RWPE1 (cell line): ENCODE measurements around the gene TNNI3K.

Experiments
- CTCF ChIA-PET: fragments of 350-600 bp; sonication (Branson Sonifier 250); formaldehyde crosslinking; extraction: SDS; loops from one replicate; lab custom pipeline; 2021; lab: Yijun Ruan, JAX
- POLR2A ChIA-PET: fragments of 400-600 bp; formaldehyde crosslinking; extraction: SDS; loops from one replicate; lab custom pipeline; 2020; ENCODE audit warnings: antibody characterized with exemption; ENCODE audit not compliant: low non-redundant PET; lab: Yijun Ruan, JAX
- DNase-seq: peaks from one replicate; pipeline ENCODE4 v3.0.0; 2012; ENCODE audit warnings: low spot score
- H3K27ac ChIP-seq: fragments of 450-650 bp; 2 replicates; pipeline ENCODE4 v1.5.1; 2017
- TF ChIP-seq, protein P1 (sequence below): fragments of 450-650 bp; conservative IDR thresholded peaks from 2 replicates; pipeline ENCODE4 v1.5.1; 2017; ENCODE audit warnings: low read depth, mild to moderate bottlenecking

Gene TNNI3K

DNA sequence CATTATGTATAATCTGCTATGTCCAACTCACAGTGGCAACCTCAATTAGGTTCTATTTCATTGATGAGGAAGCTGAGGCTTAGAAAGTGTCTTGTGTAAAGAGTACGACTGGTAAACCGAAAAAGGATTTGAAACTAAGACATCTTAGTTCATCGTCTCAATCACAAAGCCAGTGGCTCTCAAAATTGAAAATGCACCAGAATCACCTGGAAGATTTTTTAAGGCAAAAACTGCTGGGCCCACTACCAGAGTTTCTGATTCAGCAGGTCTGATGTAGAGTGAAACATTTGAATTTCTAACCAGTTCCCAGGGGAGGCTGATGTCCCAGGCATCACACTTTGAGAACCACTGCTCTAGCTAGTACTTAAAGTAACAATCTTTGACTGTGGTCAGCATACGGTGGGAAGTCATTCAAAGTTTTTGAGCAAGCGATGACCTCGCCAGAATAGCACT lies 282.4 kb downstream of the TNNI3K start:
- no peak for DNase-seq
- no peak overlapping the region for H3K27ac ChIP-seq
- POLR2A ChIA-PET: no interaction called here
- CTCF ChIA-PET: no interaction called here
- TF ChIP-seq, protein P1, sequence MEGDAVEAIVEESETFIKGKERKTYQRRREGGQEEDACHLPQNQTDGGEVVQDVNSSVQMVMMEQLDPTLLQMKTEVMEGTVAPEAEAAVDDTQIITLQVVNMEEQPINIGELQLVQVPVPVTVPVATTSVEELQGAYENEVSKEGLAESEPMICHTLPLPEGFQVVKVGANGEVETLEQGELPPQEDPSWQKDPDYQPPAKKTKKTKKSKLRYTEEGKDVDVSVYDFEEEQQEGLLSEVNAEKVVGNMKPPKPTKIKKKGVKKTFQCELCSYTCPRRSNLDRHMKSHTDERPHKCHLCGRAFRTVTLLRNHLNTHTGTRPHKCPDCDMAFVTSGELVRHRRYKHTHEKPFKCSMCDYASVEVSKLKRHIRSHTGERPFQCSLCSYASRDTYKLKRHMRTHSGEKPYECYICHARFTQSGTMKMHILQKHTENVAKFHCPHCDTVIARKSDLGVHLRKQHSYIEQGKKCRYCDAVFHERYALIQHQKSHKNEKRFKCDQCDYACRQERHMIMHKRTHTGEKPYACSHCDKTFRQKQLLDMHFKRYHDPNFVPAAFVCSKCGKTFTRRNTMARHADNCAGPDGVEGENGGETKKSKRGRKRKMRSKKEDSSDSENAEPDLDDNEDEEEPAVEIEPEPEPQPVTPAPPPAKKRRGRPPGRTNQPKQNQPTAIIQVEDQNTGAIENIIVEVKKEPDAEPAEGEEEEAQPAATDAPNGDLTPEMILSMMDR: no peak

DNA sequence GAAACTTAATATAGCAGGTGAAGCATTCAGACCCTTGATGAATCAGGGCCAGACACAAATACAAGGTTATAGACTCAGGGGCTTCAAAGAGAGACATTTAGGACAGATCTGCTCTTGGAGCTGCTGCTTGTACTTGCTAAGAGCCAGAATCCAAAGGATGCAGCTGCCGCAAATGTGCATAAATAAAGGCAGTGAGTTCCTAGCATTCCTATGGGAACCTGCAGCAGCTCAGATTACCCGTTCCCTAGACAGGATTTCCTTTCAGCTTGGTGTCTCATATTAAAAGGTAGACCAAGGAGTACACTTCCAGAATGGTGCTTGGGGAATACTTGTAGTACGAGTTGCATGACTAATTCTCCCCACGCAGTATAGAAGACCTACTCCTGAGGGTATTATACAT lies 287.0 kb downstream of the TNNI3K start:
- no peak overlapping the region for H3K27ac ChIP-seq
- CTCF ChIA-PET: no interaction called here
- POLR2A ChIA-PET: no interaction called here
- TF ChIP-seq, protein P1: no peak
- no peak for DNase-seq

DNA sequence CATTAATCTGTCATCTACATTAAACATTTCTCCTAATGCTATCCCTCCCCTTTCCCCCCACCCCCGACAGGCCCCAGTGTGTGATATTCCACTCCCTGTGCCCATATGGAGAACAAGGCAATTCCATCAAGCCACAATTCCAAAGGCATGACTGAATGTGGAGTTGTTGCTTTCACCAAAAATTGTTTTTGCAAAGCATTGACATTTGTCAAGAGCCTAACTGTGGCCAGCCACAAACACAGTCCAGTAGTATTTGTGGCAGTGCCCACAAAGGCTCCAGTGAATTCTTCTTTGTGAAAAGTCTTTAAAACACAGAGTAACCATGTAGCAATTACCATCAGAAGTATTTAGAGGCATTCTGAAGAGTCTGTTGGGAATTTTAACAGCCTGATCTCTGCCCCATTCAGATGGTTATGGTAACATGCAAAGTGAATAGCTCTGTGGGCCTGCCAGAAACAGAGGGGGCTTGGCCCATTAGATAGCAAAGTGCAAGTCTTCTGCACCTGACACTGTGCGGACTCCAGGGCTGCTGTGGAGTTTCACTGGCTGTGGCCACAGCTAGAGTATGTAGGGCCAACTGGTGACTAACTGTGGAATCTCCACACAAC lies 288.8 kb downstream of the TNNI3K start:
- H3K27ac ChIP-seq: no peak overlapping the region
- POLR2A ChIA-PET: no interaction called here
- DNase-seq: no peak
- TF ChIP-seq, protein P1: no peak
- CTCF ChIA-PET: no interaction called here

DNA sequence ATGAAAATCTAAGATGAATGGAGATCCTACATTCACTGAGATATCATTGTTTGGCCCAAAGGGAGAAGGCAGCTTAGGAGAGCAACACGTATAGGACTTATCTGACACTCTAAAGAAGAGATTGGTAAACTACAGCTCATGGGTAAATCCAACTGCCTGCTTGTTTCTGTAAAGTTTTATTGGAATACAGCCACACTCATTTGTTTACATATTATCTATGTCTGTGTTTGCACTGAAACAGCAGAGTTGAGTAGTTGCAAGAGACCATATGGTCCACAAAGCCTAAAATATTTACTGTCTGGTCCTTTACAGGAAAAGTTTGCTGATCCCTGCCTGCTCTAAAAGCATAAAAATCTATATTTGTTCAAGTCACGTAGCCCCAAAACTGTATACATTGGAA lies 291.5 kb downstream of the TNNI3K start:
- ChIA-PET POLR2A (no interaction called here), CTCF (no interaction called here)
- no peak overlapping the region for H3K27ac ChIP-seq
- TF ChIP-seq, protein P1: no peak
- no peak for DNase-seq

DNA sequence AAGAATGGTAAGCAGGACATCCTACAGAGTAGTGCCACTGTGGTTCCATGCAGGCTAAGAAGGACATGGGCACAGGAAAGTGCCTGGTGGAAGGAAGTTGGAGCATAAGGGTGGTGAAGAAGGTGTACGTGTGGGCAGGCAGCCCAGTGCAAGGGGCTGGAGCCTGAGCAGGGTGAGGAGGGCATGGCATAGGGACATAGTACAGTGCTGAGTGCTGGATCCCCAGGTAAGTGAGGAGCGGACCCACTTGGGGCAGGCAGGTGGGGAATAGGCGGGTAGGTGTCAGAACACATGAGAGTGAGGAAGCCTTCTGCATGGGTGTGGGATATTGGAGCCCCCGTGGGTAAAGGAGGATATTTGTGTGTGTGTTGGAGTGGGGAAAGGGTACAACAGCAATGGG lies 292.9 kb downstream of the TNNI3K start:
- ChIA-PET POLR2A (no interaction called here), CTCF (no interaction called here)
- no peak overlapping the region for H3K27ac ChIP-seq
- no peak for DNase-seq
- TF ChIP-seq, protein P1: no peak

DNA sequence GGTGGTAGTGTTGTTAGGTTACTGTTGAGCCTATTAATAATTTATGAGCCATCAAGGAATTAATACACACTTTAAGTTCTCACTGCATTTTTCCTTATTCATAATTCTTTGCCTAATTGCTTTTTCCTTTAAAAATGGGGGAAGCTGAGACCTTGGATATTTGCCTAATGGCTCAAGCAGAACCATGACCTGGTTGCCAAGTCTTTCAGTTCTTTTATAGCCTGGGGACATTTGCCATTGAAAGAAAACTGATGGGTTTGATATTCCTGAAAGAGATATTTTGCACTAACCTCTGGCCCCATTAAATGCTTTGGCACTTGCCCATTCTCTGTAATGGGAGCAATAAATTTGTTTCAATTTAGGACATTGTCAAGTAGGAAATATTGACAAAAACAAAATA lies 295.7 kb downstream of the TNNI3K start:
- ChIA-PET POLR2A (no interaction called here), CTCF (no interaction called here)
- no peak for DNase-seq
- TF ChIP-seq, protein P1: no peak
- H3K27ac ChIP-seq: no peak overlapping the region
